Panc1 (cell line): ENCODE measurements around the gene EXOC6B. TPM values are rescaled to one million over a fixed set of nuclear protein-coding genes. Genes with fewer than 3 reads are reported as not detected.

Source experiments
- ATAC-seq: fragments of 200-7000 bp; cut with Tn5 transposase; 2 replicates; pipeline ENCODE4 v1.9.1; 2020; ENCODE audit warnings: mild to moderate bottlenecking, moderate library complexity
- BruUV-seq: library from RNA; stranded (reverse); fragments of 400-500 nt; replicated peaks from 2 replicates; lab custom pipeline; 2021; lab: Mats Ljungman, UMichigan
- CTCF ChIA-PET: fragments of 300-600 bp; sonication (Branson Sonifier 250); formaldehyde crosslinking; loops from one replicate; lab custom pipeline; 2022; ENCODE audit warnings: antibody characterized with exemption; lab: Charles Lee
- POLR2A ChIA-PET: fragments of 300-600 bp; sonication (Branson Sonifier 250); formaldehyde crosslinking; loops from one replicate; lab custom pipeline; 2022; ENCODE audit warnings: antibody characterized with exemption; lab: Charles Lee
- DNase-seq: peaks from one replicate; pipeline ENCODE4 v3.0.0-alpha.2; 2010; ENCODE audit warnings: low read depth, low spot score
- H3K27ac ChIP-seq: 2 replicates; pipeline ENCODE4 v1.5.1; 2011; ENCODE audit warnings: mild to moderate bottlenecking, low read length, inconsistent platforms
- H3K27me3 ChIP-seq: fragments of 200-500 bp; sonication (Bioruptor generic); 2 replicates; pipeline ENCODE4 v1.6.0; 2014; ENCODE audit warnings: low read length, inconsistent platforms; ENCODE audit not compliant: control insufficient read depth, insufficient read depth
- H3K36me3 ChIP-seq: fragments of 200-500 bp; sonication (Bioruptor generic); 2 replicates; pipeline ENCODE4 v1.5.1; 2014; ENCODE audit warnings: inconsistent platforms, mild to moderate bottlenecking, low read length, moderate library complexity; ENCODE audit not compliant: control insufficient read depth, insufficient read depth
- H3K4me1 ChIP-seq: 2 replicates; pipeline ENCODE4 v1.5.1; 2011; ENCODE audit warnings: inconsistent platforms, mild to moderate bottlenecking, low read length, moderate library complexity; ENCODE audit not compliant: control insufficient read depth, insufficient read depth
- H3K4me3 ChIP-seq, 2 experiments: 2 replicates each; pipeline ENCODE4 v1.5.1; 2011 to 2012; ENCODE audit warnings: low read depth in 2 of 2, low read length in 2 of 2, mild to moderate bottlenecking in 2 of 2, inconsistent platforms in 1 of 2, moderate library complexity in 1 of 2
- H3K9me3 ChIP-seq: fragments of 200-500 bp; sonication (Bioruptor generic); 2 replicates; pipeline ENCODE4 v1.5.1; 2014; ENCODE audit warnings: low read depth, mild to moderate bottlenecking, inconsistent platforms, low read length, moderate library complexity; ENCODE audit not compliant: control insufficient read depth, insufficient read depth
- CTCF ChIP-seq: fragments of 450-650 bp; IDR thresholded peaks from 2 replicates; pipeline ENCODE4 v1.5.1; 2017; ENCODE audit warnings: mild to moderate bottlenecking
- POLR2AphosphoS5 ChIP-seq: IDR thresholded peaks from 2 replicates; pipeline ENCODE4 v1.6.1; 2012; ENCODE audit warnings: mild to moderate bottlenecking, low read depth, low read length, moderate library complexity
- REST ChIP-seq, 2 experiments: IDR thresholded peaks; 2 replicates each; pipeline ENCODE4 v1.6.1; 2011 to 2012; ENCODE audit warnings: low read depth in 2 of 2, control low read depth in 1 of 2, low read length in 1 of 2, mild to moderate bottlenecking in 1 of 2, moderate library complexity in 1 of 2; ENCODE audit not compliant: insufficient read depth in 1 of 2
- SIN3A ChIP-seq: IDR thresholded peaks from 2 replicates; pipeline ENCODE4 v1.6.1; 2012; ENCODE audit warnings: low read depth, mild to moderate bottlenecking, low read length, moderate library complexity, borderline replicate concordance; ENCODE audit not compliant: insufficient read depth
- TCF7L2 ChIP-seq: IDR thresholded peaks from 2 replicates; pipeline ENCODE4 v1.6.1; 2011; ENCODE audit warnings: mild to moderate bottlenecking, low read depth, low read length, inconsistent platforms
- in situ Hi-C: cut with HindIII; loops from 2 replicates; pipeline ENCODE4 v1.10.0; 2016; ENCODE audit warnings: low sequenced_read_pairs, low pct_unique_long_range_greater_than_20kb
- intact Hi-C: fragments of 100-400 bp; cut with micrococcal nuclease; formaldehyde crosslinking; loops from one replicate; pipeline ENCODE4 v1.10.0; 2022; ENCODE audit not compliant: unreplicated experiment
- total RNA-seq: library from RNA; stranded (reverse); gene quantifications from one replicate; pipeline ENCODE4 v1.2.1, GENCODE V29; 2021; ENCODE audit not compliant: unreplicated experiment

EXOC6B gene
- total RNA-seq, 1 experiment from 2014 or later = 23.2 TPM

GRCh38 chr2:72871060-72871459 lies 45.2 kb upstream of the EXOC6B start:
- BruUV-seq = no TSS peak
- intact Hi-C loops = no loop called here
- Histone ChIP-seq H3K27me3 (no peaks in the 10 kb centered on the region), H3K4me3 (no peak overlapping the region), H3K9me3 (no peaks in the 10 kb centered on the region), H3K27ac (no peak overlapping the region), H3K36me3 (no peaks in the 10 kb centered on the region), H3K4me1 (no peaks in the 10 kb centered on the region)
- in situ Hi-C loops = no loop called here
- TF ChIP-seq SIN3A = no peak
- no peak for TF ChIP-seq POLR2AphosphoS5
- no peak for TF ChIP-seq TCF7L2
- TF ChIP-seq REST (IDR thresholded peaks at IDR 0.05; ENCODE audit: insufficient read depth in 1 of 2, low read depth in 2 of 2, low read length in 1 of 2) = no peak
- TF ChIP-seq CTCF = no peak
- CTCF ChIA-PET = no interaction called here
- ATAC-seq (no peak), DNase-seq (no peak)
- POLR2A ChIA-PET = no interaction called here

- ATAC-seq (no peak), DNase-seq (no peak)
- Histone ChIP-seq H3K27ac (no peak overlapping the region), H3K9me3 (no peaks in the 10 kb centered on the region), H3K27me3 (peaks cover 3% of the 10 kb centered on the region; the same call in 1 of the 2 replicates), H3K4me3 (no peak overlapping the region), H3K4me1 (0 out of 2 replicates have a peak, but pooled peaks cover 4% of the 10 kb centered on the region), H3K36me3 (no peaks in the 10 kb centered on the region)
- no TSS peak for BruUV-seq
- ChIA-PET CTCF (no interaction called here), POLR2A (no interaction called here)
- intact Hi-C loops (loop anchor here (10.0 kb wide), 1 partner anchor 260 kb away; no protein-coding TSS in a partner anchor), in situ Hi-C loops (no loop called here)
- TF ChIP-seq CTCF (no peak), POLR2AphosphoS5 (no peak), SIN3A (no peak), REST (IDR thresholded peaks at IDR 0.05; ENCODE audit: insufficient read depth in 1 of 2, low read depth in 2 of 2, low read length in 1 of 2) (no peak), TCF7L2 (no peak)
These were observed 38.7 kb upstream of the EXOC6B start for GRCh38 chr2:72864500-72864899.
